ENCODE measurements around the gene PASD1.

Gene PASD1

DNA sequence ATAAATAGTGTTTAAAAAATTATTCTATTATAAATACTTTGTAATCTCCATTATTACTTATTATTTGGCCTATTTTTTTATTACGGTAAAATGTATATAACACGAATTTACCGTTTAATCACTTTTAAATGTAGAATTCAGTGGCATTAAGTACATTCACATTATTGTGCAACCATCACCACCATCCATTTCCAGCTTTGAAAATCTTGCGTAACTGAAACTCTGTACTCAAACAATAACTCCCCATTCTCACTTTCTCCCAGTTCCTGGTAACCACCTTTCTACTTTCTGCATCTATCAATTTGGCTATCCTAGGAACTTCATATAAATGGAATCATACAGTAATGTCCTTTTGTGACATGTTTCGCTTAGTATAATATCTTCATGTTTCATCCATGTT, 45.7 kb downstream of the PASD1 start:
- TF ChIP-seq CTCF (IDR thresholded peaks at IDR 0.05) = no peak

GRCh38 chrX:151621422-151621821, 57.9 kb downstream of the PASD1 start:
- no peak for TF ChIP-seq CTCF (IDR thresholded peaks at IDR 0.05)

GRCh38 chrX:151624677-151625076, 61.2 kb downstream of the PASD1 start:
- no peak for TF ChIP-seq CTCF (IDR thresholded peaks at IDR 0.05)

DNA sequence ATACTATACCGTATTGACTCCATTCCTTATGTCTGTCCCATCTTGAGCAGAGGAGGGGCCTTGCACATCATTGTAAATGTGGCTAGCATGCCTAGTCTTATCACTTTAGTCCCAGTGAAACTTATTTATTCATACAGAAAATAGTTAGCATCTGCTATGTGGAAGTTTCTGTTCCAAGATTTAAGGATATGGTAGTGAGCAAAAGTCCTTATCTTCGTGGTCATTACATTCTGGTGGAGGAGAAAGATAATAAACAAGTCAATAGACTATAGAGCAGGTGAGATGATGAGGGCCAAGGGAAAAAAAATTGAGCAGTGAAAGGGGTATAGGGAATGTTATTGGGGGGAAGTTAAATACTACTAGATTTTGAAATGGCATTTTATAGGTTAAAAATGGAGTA, 68.3 kb downstream of the PASD1 start:
- TF ChIP-seq CTCF (IDR thresholded peaks at IDR 0.05) = no peak

GRCh38 chrX:151633157-151633556, 69.7 kb downstream of the PASD1 start:
- no peak for TF ChIP-seq CTCF (IDR thresholded peaks at IDR 0.05)

GRCh38 chrX:151634937-151635336, 71.5 kb downstream of the PASD1 start:
- no peak for TF ChIP-seq CTCF (IDR thresholded peaks at IDR 0.05)

- TF ChIP-seq CTCF (IDR thresholded peaks at IDR 0.05) = no peak
Measured at GRCh38 chrX:151641564-151641963, 78.1 kb downstream of the PASD1 start.

GRCh38 chrX:151675121-151675746, 111.8 kb downstream of the PASD1 start:
- TF ChIP-seq CTCF (IDR thresholded peaks at IDR 0.05) = no peak

Measured in LNCAP (cell line).